Measurements from ENCODE around the gene PCCB.
A peak's percentile ranks its signal among the peaks of the same experiment; 100 is the strongest.
"Not testable (repeated sequence)": the region's sequence is repeated elsewhere in the genome, so short reads cannot be mapped to it uniquely, and the experiment has no call there.

The PCCB gene

DNA sequence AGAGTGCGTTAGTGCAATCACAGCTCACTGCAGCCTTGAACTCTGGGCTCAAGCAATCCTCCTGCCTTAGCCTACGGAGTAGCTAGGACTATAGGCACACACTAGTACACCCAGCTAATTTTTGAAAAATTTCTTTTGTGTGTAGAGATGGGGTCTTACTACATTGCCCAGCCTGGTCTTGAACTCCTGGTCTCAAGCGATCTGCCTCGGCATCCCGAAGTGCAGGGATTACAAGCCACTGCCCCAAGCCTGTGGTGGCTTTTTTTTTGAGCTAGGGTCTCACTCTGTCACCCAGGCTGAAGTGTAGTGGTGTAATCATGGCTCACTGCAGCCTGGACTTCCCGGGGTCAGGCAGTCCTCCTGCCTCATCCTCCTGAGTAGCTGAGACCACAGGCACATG, 17.1 kb downstream of the PCCB start:
- ATAC-seq (ENCODE audit: low read depth) (no peak), DNase-seq (ENCODE audit: low spot score) (no peak)
- H3K27ac ChIP-seq (ENCODE audit: poor library complexity, severe bottlenecking), result no peak overlapping the region
- H3K27me3 ChIP-seq (ENCODE audit: insufficient read depth, poor library complexity, severe bottlenecking), result no peaks in the 10 kb centered on the region
- H3K9me3 ChIP-seq (ENCODE audit: severe bottlenecking), result no peaks in the 10 kb centered on the region
- peaks cover 9% of the 10 kb centered on the region for H3K4me1 ChIP-seq (ENCODE audit: insufficient read depth, poor library complexity, severe bottlenecking)
- no peak overlapping the region for H3K4me3 ChIP-seq (ENCODE audit: severe bottlenecking)
- peaks cover 15% of the 10 kb centered on the region for H3K36me3 ChIP-seq (ENCODE audit: low read depth)
- TF ChIP-seq, protein P1, sequence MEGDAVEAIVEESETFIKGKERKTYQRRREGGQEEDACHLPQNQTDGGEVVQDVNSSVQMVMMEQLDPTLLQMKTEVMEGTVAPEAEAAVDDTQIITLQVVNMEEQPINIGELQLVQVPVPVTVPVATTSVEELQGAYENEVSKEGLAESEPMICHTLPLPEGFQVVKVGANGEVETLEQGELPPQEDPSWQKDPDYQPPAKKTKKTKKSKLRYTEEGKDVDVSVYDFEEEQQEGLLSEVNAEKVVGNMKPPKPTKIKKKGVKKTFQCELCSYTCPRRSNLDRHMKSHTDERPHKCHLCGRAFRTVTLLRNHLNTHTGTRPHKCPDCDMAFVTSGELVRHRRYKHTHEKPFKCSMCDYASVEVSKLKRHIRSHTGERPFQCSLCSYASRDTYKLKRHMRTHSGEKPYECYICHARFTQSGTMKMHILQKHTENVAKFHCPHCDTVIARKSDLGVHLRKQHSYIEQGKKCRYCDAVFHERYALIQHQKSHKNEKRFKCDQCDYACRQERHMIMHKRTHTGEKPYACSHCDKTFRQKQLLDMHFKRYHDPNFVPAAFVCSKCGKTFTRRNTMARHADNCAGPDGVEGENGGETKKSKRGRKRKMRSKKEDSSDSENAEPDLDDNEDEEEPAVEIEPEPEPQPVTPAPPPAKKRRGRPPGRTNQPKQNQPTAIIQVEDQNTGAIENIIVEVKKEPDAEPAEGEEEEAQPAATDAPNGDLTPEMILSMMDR (IDR thresholded peaks at IDR 0.05; ENCODE audit: poor library complexity, severe bottlenecking), result no peak

DNA sequence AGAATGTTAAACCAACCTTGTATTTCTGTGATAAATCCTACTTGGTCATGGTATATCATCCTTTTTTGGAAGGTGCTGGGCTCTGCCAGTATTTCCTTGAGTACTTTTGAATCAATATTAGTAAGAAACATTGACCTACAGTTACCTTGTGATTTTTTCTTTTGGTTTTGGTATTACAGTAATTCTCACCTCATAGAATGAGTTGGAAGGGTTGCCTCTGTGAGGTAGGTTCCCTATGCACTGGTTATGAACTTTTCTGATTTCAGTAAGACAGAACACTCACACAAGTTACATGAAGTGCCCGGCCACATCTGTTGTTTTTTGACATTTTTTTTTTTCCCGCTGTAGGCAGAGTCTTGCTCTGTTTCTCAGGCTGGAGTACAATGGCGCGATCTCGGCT, 20.0 kb downstream of the PCCB start:
- Histone ChIP-seq H3K27ac (ENCODE audit: poor library complexity, severe bottlenecking) (no peak overlapping the region), H3K4me3 (ENCODE audit: severe bottlenecking) (no peak overlapping the region), H3K27me3 (ENCODE audit: insufficient read depth, poor library complexity, severe bottlenecking) (no peaks in the 10 kb centered on the region), H3K4me1 (ENCODE audit: insufficient read depth, poor library complexity, severe bottlenecking) (peaks cover 15% of the 10 kb centered on the region), H3K36me3 (ENCODE audit: low read depth) (peaks cover 3% of the 10 kb centered on the region; the same call in 1 of the 2 replicates), H3K9me3 (ENCODE audit: severe bottlenecking) (no peaks in the 10 kb centered on the region)
- ATAC-seq (ENCODE audit: low read depth), result no peak
- TF ChIP-seq, protein P1 (IDR thresholded peaks at IDR 0.05; ENCODE audit: poor library complexity, severe bottlenecking), result no peak
- DNase-seq (ENCODE audit: low spot score), result no peak

DNA sequence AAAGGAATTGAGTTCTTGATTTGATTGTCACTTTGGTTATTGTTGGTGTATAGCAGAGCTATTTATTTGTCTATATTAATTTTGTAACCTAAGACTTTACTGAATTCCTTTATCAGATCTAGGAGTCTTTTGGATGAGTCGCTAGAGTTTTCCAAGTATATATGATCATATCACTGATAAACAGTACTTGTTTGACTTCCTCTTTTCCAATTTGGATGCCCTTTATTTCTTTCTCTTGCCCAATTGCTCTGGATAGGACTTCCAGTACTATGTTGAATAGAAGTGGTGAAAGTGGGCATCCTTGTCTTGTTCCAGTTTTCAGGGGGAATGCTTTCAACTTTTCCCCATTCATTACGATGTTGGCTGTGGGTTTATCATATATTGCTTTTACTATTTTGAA, 21.5 kb downstream of the PCCB start:
- not testable (repeated sequence) for DNase-seq (ENCODE audit: low spot score); H3K27me3 ChIP-seq (ENCODE audit: insufficient read depth, poor library complexity, severe bottlenecking); H3K36me3 ChIP-seq (ENCODE audit: low read depth); ATAC-seq (ENCODE audit: low read depth); H3K9me3 ChIP-seq (ENCODE audit: severe bottlenecking); H3K27ac ChIP-seq (ENCODE audit: poor library complexity, severe bottlenecking); H3K4me3 ChIP-seq (ENCODE audit: severe bottlenecking)
- H3K4me1 ChIP-seq (ENCODE audit: insufficient read depth, poor library complexity, severe bottlenecking), result peaks cover 15% of the 10 kb centered on the region

DNA sequence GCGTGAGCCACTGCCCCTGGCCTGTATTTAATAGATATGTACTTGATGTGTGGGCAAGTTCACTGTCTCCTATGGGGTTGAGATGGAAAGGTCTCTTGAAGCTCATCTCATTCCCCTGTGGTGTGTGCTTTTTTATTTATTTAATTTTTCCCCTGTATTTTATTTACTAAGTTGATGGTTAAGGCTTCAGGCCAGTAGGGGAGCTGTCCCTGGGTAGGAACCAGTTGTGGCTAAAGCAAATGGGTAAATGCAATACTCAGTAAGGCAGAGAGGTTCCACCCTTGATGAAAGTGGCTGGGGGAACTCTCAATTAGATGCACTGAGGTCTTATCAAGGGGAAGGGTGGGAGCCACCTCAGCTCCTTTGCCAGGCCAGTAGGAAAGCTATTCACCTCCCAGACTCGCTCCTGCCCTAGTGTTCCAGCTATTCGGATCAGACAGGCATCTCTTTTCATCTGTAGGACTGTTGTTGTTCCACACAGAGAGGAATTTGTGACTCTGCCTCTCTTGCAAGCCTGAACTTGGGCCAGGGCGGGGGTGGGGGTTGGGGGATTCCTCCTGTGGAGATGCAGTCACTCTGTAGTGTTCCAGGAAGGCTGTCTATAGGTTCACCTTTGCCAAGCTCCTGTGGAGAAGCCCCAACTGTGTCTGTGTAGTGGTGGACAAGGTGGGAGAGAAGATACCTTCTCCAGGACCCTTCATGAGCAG, 26.1 kb downstream of the PCCB start:
- peaks cover 8% of the 10 kb centered on the region; the same call in 1 of the 2 replicates for H3K36me3 ChIP-seq (ENCODE audit: low read depth)
- H3K27ac ChIP-seq (ENCODE audit: poor library complexity, severe bottlenecking), result no peak overlapping the region
- H3K4me3 ChIP-seq (ENCODE audit: severe bottlenecking), result no peak overlapping the region
- H3K27me3 ChIP-seq (ENCODE audit: insufficient read depth, poor library complexity, severe bottlenecking), result no peaks in the 10 kb centered on the region
- H3K4me1 ChIP-seq (ENCODE audit: insufficient read depth, poor library complexity, severe bottlenecking), result peaks cover 12% of the 10 kb centered on the region
- TF ChIP-seq, protein P1 (IDR thresholded peaks at IDR 0.05; ENCODE audit: poor library complexity, severe bottlenecking), result no peak
- peak; percentile 41; the same call in 2 of the 3 replicates for ATAC-seq (ENCODE audit: low read depth)
- no peak for DNase-seq (ENCODE audit: low spot score)
- peaks cover 7% of the 10 kb centered on the region for H3K9me3 ChIP-seq (ENCODE audit: severe bottlenecking)

DNA sequence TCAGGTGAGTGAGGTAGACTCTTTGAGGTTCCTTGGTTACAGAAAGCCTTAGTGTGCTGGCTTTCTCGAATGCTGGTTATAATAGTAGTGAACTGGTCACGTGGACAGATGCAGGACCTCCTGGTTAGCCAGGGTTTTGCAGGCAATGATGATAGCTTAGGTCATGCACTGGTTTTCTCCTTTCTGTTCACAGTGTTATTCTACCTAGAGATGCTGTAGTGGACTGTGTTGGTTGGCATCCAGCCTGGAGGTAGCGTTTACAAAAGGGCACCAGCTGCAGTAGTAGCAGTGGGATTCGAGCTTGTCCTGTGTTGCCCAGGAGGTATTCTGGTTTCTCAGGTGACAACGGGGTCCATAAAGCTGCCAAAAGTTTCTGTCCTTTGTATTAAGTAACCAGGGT, 27.0 kb downstream of the PCCB start:
- ATAC-seq (ENCODE audit: low read depth), result no peak
- Histone ChIP-seq H3K4me1 (ENCODE audit: insufficient read depth, poor library complexity, severe bottlenecking) (peaks cover 12% of the 10 kb centered on the region), H3K4me3 (ENCODE audit: severe bottlenecking) (no peak overlapping the region), H3K27me3 (ENCODE audit: insufficient read depth, poor library complexity, severe bottlenecking) (no peaks in the 10 kb centered on the region), H3K9me3 (ENCODE audit: severe bottlenecking) (peaks cover 7% of the 10 kb centered on the region), H3K36me3 (ENCODE audit: low read depth) (peaks cover 8% of the 10 kb centered on the region; the same call in 1 of the 2 replicates), H3K27ac (ENCODE audit: poor library complexity, severe bottlenecking) (no peak overlapping the region)
- no peak for DNase-seq (ENCODE audit: low spot score)
- TF ChIP-seq, protein P1 (IDR thresholded peaks at IDR 0.05; ENCODE audit: poor library complexity, severe bottlenecking), result no peak
